Gastroesophageal sphincter (tissue), 3 donors: ENCODE results near the gene HS3ST3A1.

Source experiments
- CTCF ChIP-seq, 4 experiments: fragments of 200-600 bp in 2 of 4; fragments of 450-650 bp in 2 of 4; sonication (generic) in 1 of 4; IDR thresholded peaks; one replicate each; pipeline ENCODE4 v1.5.1; 2017 to 2019; ENCODE audit warnings: antibody characterized with exemption in 4 of 4, mild to moderate bottlenecking in 2 of 4, moderate library complexity in 2 of 4
- EP300 ChIP-seq: sonication (generic); formaldehyde crosslinking; IDR thresholded peaks from one replicate; pipeline ENCODE4 v1.6.1; 2017; ENCODE audit warnings: antibody characterized with exemption, mild to moderate bottlenecking
- POLR2A ChIP-seq, 2 donors: fragments of 450-650 bp; IDR thresholded peaks; one replicate each; pipeline ENCODE4 v1.6.1; 2017; ENCODE audit warnings: antibody characterized with exemption in 2 of 2, mild to moderate bottlenecking in 2 of 2, moderate library complexity in 1 of 2

DNA sequence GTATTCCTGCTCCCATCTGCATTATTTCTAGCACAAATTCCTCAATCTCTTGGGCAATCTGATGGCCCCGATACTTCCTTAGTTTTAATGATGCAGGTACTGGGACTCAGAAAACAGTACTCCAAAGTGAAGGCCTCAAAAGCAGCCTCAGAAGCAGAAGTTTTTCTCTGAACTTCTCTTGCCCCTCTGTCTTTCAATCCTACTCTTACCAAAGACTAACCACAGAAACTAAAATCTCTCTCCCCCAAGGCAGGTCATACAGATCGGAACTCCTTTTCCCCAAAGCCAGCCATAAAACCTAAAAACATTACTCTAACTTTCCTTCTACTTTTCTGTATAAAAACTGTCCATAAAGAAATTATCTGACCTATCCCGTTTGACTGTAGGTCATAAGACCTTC lies 103.5 kb downstream of the HS3ST3A1 start:
- TF ChIP-seq CTCF (IDR thresholded peaks at IDR 0.05) (no peak), POLR2A (IDR thresholded peaks at IDR 0.05) (no peak), EP300 (no peak)
